Measurements from ENCODE around the gene HYLS1. TPM values are rescaled to one million over a fixed set of nuclear protein-coding genes. Genes with fewer than 3 reads are reported as not detected.

HYLS1 gene
- total and polyA plus RNA-seq, 2 donors (not counting 1 experiment from before 2014, with no cell fraction given) = 6.3 to 6.8 TPM

DNA sequence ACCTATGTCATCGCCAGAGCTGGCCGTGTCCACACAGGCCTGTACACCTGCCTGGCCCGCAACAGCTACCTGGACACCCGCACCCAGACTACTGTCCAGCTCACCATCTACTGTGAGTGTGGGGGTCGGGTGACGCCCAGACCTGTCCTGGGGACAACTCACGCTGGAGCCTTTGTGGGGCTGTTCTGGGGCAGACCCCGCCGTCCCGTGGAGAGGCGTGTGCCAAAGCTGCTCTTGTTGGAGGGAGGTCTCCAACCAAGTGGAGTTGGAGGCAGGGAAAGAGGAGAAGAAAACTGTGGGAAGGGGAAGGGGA lies 62.7 kb downstream of the HYLS1 start:
- Histone ChIP-seq H3K27ac (ENCODE audit: insufficient read depth, low read length) (no peak overlapping the region), H3K4me1 (ENCODE audit: control insufficient read depth, extremely low read depth, insufficient read depth, low read length) (no peaks in the 10 kb centered on the region), H3K4me3 (replicated peaks in 1 of 4; ENCODE audit: control extremely low read depth in 1 of 4, insufficient read depth in 1 of 4, low read depth in 3 of 4, low read length in 4 of 4) (no peak overlapping the region), H3K36me3 (ENCODE audit: control insufficient read depth, insufficient read depth, low read length) (no peaks in the 10 kb centered on the region), H3K9ac (ENCODE audit: insufficient read depth, low read length) (no peak overlapping the region), H3K4me2 (ENCODE audit: extremely low read depth, insufficient read depth, low read length) (no peak overlapping the region), H4K20me1 (ENCODE audit: control insufficient read depth, extremely low read depth, insufficient read depth, low read length) (no peaks in the 10 kb centered on the region), H2AFZ (ENCODE audit: low read length) (no peak overlapping the region), H3K27me3 (ENCODE audit: control insufficient read depth, insufficient read depth, low read length) (peaks cover 2% of the 10 kb centered on the region), H3K9me3 (ENCODE audit: control insufficient read depth, insufficient read depth, low read depth, low read length) (no peaks in the 10 kb centered on the region), H3K79me2 (ENCODE audit: control insufficient read depth, insufficient read depth, low read length) (no peaks in the 10 kb centered on the region)
- TF ChIP-seq, protein P1, sequence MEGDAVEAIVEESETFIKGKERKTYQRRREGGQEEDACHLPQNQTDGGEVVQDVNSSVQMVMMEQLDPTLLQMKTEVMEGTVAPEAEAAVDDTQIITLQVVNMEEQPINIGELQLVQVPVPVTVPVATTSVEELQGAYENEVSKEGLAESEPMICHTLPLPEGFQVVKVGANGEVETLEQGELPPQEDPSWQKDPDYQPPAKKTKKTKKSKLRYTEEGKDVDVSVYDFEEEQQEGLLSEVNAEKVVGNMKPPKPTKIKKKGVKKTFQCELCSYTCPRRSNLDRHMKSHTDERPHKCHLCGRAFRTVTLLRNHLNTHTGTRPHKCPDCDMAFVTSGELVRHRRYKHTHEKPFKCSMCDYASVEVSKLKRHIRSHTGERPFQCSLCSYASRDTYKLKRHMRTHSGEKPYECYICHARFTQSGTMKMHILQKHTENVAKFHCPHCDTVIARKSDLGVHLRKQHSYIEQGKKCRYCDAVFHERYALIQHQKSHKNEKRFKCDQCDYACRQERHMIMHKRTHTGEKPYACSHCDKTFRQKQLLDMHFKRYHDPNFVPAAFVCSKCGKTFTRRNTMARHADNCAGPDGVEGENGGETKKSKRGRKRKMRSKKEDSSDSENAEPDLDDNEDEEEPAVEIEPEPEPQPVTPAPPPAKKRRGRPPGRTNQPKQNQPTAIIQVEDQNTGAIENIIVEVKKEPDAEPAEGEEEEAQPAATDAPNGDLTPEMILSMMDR (conservative IDR thresholded peaks at IDR 0.05 in 1 of 2, IDR thresholded peaks at IDR 0.05 in 1 of 2; ENCODE audit: low read depth in 1 of 2, low read length in 2 of 2) = no peak
- no peak for TF ChIP-seq EZH2 (IDR thresholded peaks at IDR 0.05; ENCODE audit: low read length, missing control alignments)
- DNase-seq (ENCODE audit: low read depth in 2 of 2) = no peak

Other genes with a start within 250 kb of the HYLS1 start
- gene ACRV1, start 206.8 kb upstream of the HYLS1 start, total RNA-seq = 0.26 TPM in 1 of 2 replicates, not detected in the other
- gene ACRV1, start 206.8 kb upstream of the HYLS1 start, polyA plus RNA-seq = not detected in 2 replicates
- gene PATE1, start 141.4 kb upstream of the HYLS1 start, total RNA-seq = not detected in 2 replicates
- not detected in 2 replicates for gene PATE1, start 141.4 kb upstream of the HYLS1 start, polyA plus RNA-seq
- 0.17 TPM in 1 of 2 replicates, not detected in the other for gene PATE2, start 108.8 kb upstream of the HYLS1 start, total RNA-seq
- 0.05 TPM in 1 of 2 replicates, not detected in the other for gene PATE2, start 108.8 kb upstream of the HYLS1 start, polyA plus RNA-seq
- gene PATE3, start 99.5 kb upstream of the HYLS1 start, total RNA-seq = not detected in 2 replicates
- gene PATE3, start 99.5 kb upstream of the HYLS1 start, polyA plus RNA-seq = not detected in 2 replicates
- not detected in 2 replicates for gene PATE4, start 54.4 kb upstream of the HYLS1 start, total RNA-seq
- gene PATE4, start 54.4 kb upstream of the HYLS1 start, polyA plus RNA-seq = not detected in 2 replicates
- 14.0 and 14.9 TPM in 2 replicates for gene PUS3, start 15.5 kb downstream of the HYLS1 start, total RNA-seq
- 15.3 and 16.0 TPM in 2 replicates for gene PUS3, start 15.5 kb downstream of the HYLS1 start, polyA plus RNA-seq
- gene DDX25, start 16.8 kb downstream of the HYLS1 start, total RNA-seq = not detected in 2 replicates
- gene DDX25, start 16.8 kb downstream of the HYLS1 start, polyA plus RNA-seq = not detected in 2 replicates
- gene VSIG10L2, start 58.4 kb downstream of the HYLS1 start, total RNA-seq = not detected in 2 replicates
- not detected in 2 replicates for gene VSIG10L2, start 58.4 kb downstream of the HYLS1 start, polyA plus RNA-seq
- gene CDON, start 175.2 kb downstream of the HYLS1 start, total RNA-seq = 10.3 and 10.7 TPM in 2 replicates
- gene CDON, start 175.2 kb downstream of the HYLS1 start, polyA plus RNA-seq = 2.3 and 10.7 TPM in 2 replicates